ENCODE results near the gene RBMS1.

- TF ChIP-seq CTCF (conservative IDR thresholded peaks at IDR 0.05 in 1 of 2, IDR thresholded peaks at IDR 0.05 in 1 of 2; ENCODE audit: extremely low read depth in 1 of 2, insufficient read depth in 1 of 2, low read depth in 1 of 2, low read length in 2 of 2) (no peak), EZH2 (IDR thresholded peaks at IDR 0.05; ENCODE audit: borderline replicate concordance, low read length) (no peak)
These were observed 226.6 kb downstream of the RBMS1 start for GRCh38 chr2:160267022-160267421.
